Parathyroid adenoma (tissue), 2 donors: Measurements from ENCODE around the gene XPOT.
"Not testable (repeated sequence)": the region's sequence is repeated elsewhere in the genome, so short reads cannot be mapped to it uniquely, and the experiment has no call there.

Source experiments
- H2AFZ ChIP-seq: fragments of 300-600 bp; sonication (generic); one replicate; pipeline ENCODE4 v1.7.0; 2017; ENCODE audit warnings: antibody characterized with exemption, mild to moderate bottlenecking
- H3K27ac ChIP-seq: fragments of 300-600 bp; sonication (generic); one replicate; pipeline ENCODE4 v1.7.0; 2017
- H3K27me3 ChIP-seq: fragments of 300-600 bp; sonication (generic); one replicate; pipeline ENCODE4 v1.7.0; 2017; ENCODE audit warnings: low read length; ENCODE audit not compliant: control insufficient read depth, insufficient read depth
- H3K36me3 ChIP-seq: fragments of 300-600 bp; sonication (generic); one replicate; pipeline ENCODE4 v1.7.0; 2017; ENCODE audit warnings: low read length; ENCODE audit not compliant: control insufficient read depth, insufficient read depth
- H3K4me1 ChIP-seq: fragments of 300-600 bp; sonication (generic); one replicate; pipeline ENCODE4 v1.7.0; 2017; ENCODE audit warnings: control low read depth
- H3K4me2 ChIP-seq: fragments of 300-600 bp; sonication (generic); one replicate; pipeline ENCODE4 v1.7.0; 2017; ENCODE audit warnings: low read length
- H3K4me3 ChIP-seq: fragments of 300-600 bp; sonication (generic); one replicate; pipeline ENCODE4 v1.7.0; 2017; ENCODE audit warnings: low read depth, low read length
- H3K79me2 ChIP-seq: fragments of 300-600 bp; sonication (generic); one replicate; pipeline ENCODE4 v1.7.0; 2017; ENCODE audit warnings: control low read depth
- H3K9ac ChIP-seq: fragments of 300-600 bp; sonication (generic); one replicate; pipeline ENCODE4 v1.7.0; 2017; ENCODE audit warnings: mild to moderate bottlenecking
- H3K9me3 ChIP-seq: fragments of 300-600 bp; sonication (generic); one replicate; pipeline ENCODE4 v1.7.0; 2017; ENCODE audit warnings: low read length; ENCODE audit not compliant: control insufficient read depth
- CTCF ChIP-seq: fragments of 300-600 bp; sonication (generic); IDR thresholded peaks from one replicate; pipeline ENCODE4 v1.7.0; 2017; ENCODE audit warnings: antibody characterized with exemption, mild to moderate bottlenecking
- donor health status: primary hyperparathyroidism.

The XPOT gene, protein sequence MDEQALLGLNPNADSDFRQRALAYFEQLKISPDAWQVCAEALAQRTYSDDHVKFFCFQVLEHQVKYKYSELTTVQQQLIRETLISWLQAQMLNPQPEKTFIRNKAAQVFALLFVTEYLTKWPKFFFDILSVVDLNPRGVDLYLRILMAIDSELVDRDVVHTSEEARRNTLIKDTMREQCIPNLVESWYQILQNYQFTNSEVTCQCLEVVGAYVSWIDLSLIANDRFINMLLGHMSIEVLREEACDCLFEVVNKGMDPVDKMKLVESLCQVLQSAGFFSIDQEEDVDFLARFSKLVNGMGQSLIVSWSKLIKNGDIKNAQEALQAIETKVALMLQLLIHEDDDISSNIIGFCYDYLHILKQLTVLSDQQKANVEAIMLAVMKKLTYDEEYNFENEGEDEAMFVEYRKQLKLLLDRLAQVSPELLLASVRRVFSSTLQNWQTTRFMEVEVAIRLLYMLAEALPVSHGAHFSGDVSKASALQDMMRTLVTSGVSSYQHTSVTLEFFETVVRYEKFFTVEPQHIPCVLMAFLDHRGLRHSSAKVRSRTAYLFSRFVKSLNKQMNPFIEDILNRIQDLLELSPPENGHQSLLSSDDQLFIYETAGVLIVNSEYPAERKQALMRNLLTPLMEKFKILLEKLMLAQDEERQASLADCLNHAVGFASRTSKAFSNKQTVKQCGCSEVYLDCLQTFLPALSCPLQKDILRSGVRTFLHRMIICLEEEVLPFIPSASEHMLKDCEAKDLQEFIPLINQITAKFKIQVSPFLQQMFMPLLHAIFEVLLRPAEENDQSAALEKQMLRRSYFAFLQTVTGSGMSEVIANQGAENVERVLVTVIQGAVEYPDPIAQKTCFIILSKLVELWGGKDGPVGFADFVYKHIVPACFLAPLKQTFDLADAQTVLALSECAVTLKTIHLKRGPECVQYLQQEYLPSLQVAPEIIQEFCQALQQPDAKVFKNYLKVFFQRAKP

DNA sequence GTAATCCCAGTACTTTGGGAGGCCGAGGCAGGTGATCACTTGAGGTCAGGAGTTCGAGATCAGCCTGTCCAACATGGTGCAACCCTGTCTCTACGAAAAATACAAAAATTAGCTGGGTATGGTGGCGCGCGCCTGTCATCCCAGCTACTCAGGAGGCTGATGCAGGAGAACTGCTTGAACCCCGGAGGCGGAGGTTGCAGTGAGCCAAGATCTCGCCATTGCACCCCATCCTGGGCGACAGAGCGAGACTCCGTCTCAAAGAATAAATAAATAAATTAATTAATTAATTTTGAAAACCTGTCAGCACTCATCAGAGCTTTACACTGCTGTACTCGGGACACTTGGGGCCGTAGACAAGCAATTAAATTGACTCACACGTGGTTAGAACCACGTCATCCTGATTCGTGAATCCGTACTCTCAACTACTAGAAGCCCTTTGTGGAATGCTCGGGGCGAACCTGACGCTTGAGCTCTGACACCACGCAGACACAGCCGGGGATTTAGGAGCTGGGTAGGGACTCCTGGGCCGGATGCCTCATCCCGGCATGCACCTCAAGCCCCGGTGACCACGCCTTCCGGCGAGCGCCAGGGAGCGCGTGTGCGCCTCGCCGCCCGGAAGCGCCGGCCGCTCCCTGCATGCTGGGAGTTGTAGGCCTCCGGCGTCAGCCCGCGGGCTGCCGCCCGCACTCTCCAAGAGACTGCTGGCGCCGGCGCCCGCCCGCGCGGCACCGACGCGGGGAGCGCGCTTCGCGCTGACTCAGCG is at the start of gene XPOT:
TSS of gene XPOT (plus strand) at position 686 of the 763 bp plus-strand sequence. CDS start 5,644 bp downstream, outside the sequence.
- H3K9ac ChIP-seq = peak within 1 kb of the TSS; percentile 74
- H3K79me2 ChIP-seq = peaks cover 27% of the 10 kb centered on the region
- no peaks in the 10 kb centered on the region for H3K36me3 ChIP-seq
- H3K4me3 ChIP-seq = peak within 1 kb of the TSS; percentile 75
- no peaks in the 10 kb centered on the region for H3K9me3 ChIP-seq
- peak within 1 kb of the TSS; percentile 100 for H2AFZ ChIP-seq
- H3K27ac ChIP-seq = peak within 1 kb of the TSS; percentile 95
- peaks cover 16% of the 10 kb centered on the region for H3K4me1 ChIP-seq
- no peak for TF ChIP-seq CTCF
- peak within 1 kb of the TSS; percentile 87 for H3K4me2 ChIP-seq
- H3K27me3 ChIP-seq = no peaks in the 10 kb centered on the region

GRCh38 chr12:64356209-64356608 is 48.0 kb upstream of the XPOT start:
- H3K4me2 ChIP-seq, H3K9ac ChIP-seq, H3K9me3 ChIP-seq, H3K27ac ChIP-seq, H3K79me2 ChIP-seq, H3K36me3 ChIP-seq, H3K4me1 ChIP-seq, H3K4me3 ChIP-seq, H3K27me3 ChIP-seq, H2AFZ ChIP-seq: not testable (repeated sequence)

GRCh38 chr12:64361173-64361572 is 43.0 kb upstream of the XPOT start:
- not testable (repeated sequence) for H3K4me3 ChIP-seq, H2AFZ ChIP-seq, H3K79me2 ChIP-seq, H3K4me2 ChIP-seq, H3K9me3 ChIP-seq, H3K9ac ChIP-seq, H3K27me3 ChIP-seq, H3K36me3 ChIP-seq, H3K4me1 ChIP-seq, H3K27ac ChIP-seq

GRCh38 chr12:64362721-64363305 is 41.4 kb upstream of the XPOT start:
- H3K79me2 ChIP-seq = no peaks in the 10 kb centered on the region

More at GRCh38 chr12:64362721-64363305, 41.4 kb upstream of the XPOT start:
- H3K36me3 ChIP-seq = no peaks in the 10 kb centered on the region
- H3K4me1 ChIP-seq = no peaks in the 10 kb centered on the region
- no peak overlapping the region for H3K9ac ChIP-seq
- no peak for TF ChIP-seq CTCF
- no peaks in the 10 kb centered on the region for H3K27me3 ChIP-seq
- H3K9me3 ChIP-seq = no peaks in the 10 kb centered on the region
- no peak overlapping the region for H3K27ac ChIP-seq
- no peak overlapping the region for H3K4me2 ChIP-seq
- H3K4me3 ChIP-seq = no peak overlapping the region
- H2AFZ ChIP-seq = no peak overlapping the region
